HCT116 (cell line): Measurements from ENCODE around the gene FTCD. TPM values are rescaled to one million over a fixed set of nuclear protein-coding genes. Genes with fewer than 3 reads are reported as not detected.

Experiments
- ATAC-seq: fragments of 200-7000 bp; cut with Tn5 transposase; 2 replicates; pipeline ENCODE4 v1.9.1; 2020; ENCODE audit warnings: mild to moderate bottlenecking, moderate library complexity
- BruUV-seq: library from RNA; stranded (reverse); fragments of 400-500 nt; replicated peaks from 2 replicates; lab custom pipeline; 2021; lab: Mats Ljungman, UMichigan
- CTCF ChIA-PET: fragments of 300-600 bp; sonication (Branson Sonifier 250); formaldehyde crosslinking; loops from one replicate; lab custom pipeline; 2021; ENCODE audit warnings: antibody characterized with exemption; lab: Charles Lee
- POLR2A ChIA-PET: fragments of 300-600, 350-600 bp; sonication (Branson Sonifier 250); formaldehyde crosslinking; loops from one replicate; lab custom pipeline; 2021; ENCODE audit warnings: antibody characterized with exemption; lab: Charles Lee
- RAD21 ChIA-PET, 2 experiments: fragments of 300-600 bp; sonication (Branson Sonifier 250); formaldehyde crosslinking; loops; one replicate each; lab custom pipeline; 2023; ENCODE audit warnings: low total read pairs in 2 of 2; ENCODE audit not compliant: uncharacterized antibody in 2 of 2, unreplicated experiment in 2 of 2, low non-redundant PET in 1 of 2; lab: Charles Lee
- DNase-seq: peaks from one replicate; pipeline ENCODE4 v3.0.0-alpha.2; 2010; ENCODE audit warnings: low read depth, low spot score
- H2AFZ ChIP-seq: fragments of 200-600 bp; shearing (Covaris generic), sonication (generic); 2 replicates; pipeline ENCODE4 v1.6.1; 2017; ENCODE audit warnings: low read depth, mixed run types, mixed read lengths, antibody characterized with exemption, low read length; ENCODE audit not compliant: poor library complexity, severe bottlenecking
- H3K27ac ChIP-seq: 2 replicates; pipeline ENCODE4 v1.5.1; 2012; ENCODE audit warnings: low read depth, low read length
- H3K27me3 ChIP-seq: fragments of 200-600 bp; sonication (generic); 2 replicates; pipeline ENCODE4 v1.6.1; 2016; ENCODE audit warnings: mixed run types, low read length, mixed read lengths; ENCODE audit not compliant: insufficient read depth
- H3K36me3 ChIP-seq, 2 experiments: fragments of 200-500 bp in 1 of 2; fragments of 200-600 bp in 1 of 2; sonication (Bioruptor generic) in 1 of 2; sonication (generic) in 1 of 2; 2 replicates each; pipeline versions ENCODE4 v1.5.1 to v1.6.1; 2014 to 2016; ENCODE audit warnings: low read length in 2 of 2, inconsistent platforms in 1 of 2, mixed read lengths in 1 of 2, mixed run types in 1 of 2; ENCODE audit not compliant: insufficient read depth in 2 of 2, control insufficient read depth in 1 of 2
- H3K4me1 ChIP-seq, 2 experiments: fragments of 200-600 bp in 1 of 2; sonication (generic) in 1 of 2; 2 replicates each; pipeline versions ENCODE4 v1.5.1 to v1.6.1; 2012 to 2017; ENCODE audit warnings: low read length in 2 of 2, inconsistent platforms in 1 of 2, mild to moderate bottlenecking in 1 of 2, mixed read lengths in 1 of 2, mixed run types in 1 of 2, moderate library complexity in 1 of 2; ENCODE audit not compliant: insufficient read depth in 2 of 2, control insufficient read depth in 1 of 2
- H3K4me2 ChIP-seq: fragments of 200-600 bp; sonication (generic); 2 replicates; pipeline ENCODE4 v1.6.1; 2017; ENCODE audit warnings: mixed run types, low read length, mixed read lengths
- H3K4me3 ChIP-seq, 2 experiments: fragments of 200-600 bp in 1 of 2; sonication (generic) in 1 of 2; replicated peaks in 1 of 2; 2 replicates each; pipeline ENCODE4 v1.5.1; 2011 to 2016; ENCODE audit warnings: low read length in 2 of 2, control low read depth in 1 of 2, low read depth in 1 of 2, mild to moderate bottlenecking in 1 of 2, mixed read lengths in 1 of 2, mixed run types in 1 of 2
- H3K79me2 ChIP-seq: fragments of 200-600 bp; sonication (generic); 2 replicates; pipeline ENCODE4 v1.6.1; 2017; ENCODE audit warnings: mild to moderate bottlenecking, mixed run types, low read length, moderate library complexity, mixed read lengths; ENCODE audit not compliant: insufficient read depth
- H3K9ac ChIP-seq: fragments of 200-600 bp; sonication (generic); 2 replicates; pipeline ENCODE4 v1.6.1; 2016; ENCODE audit warnings: low read length, mixed read lengths
- H3K9me2 ChIP-seq: fragments of 200-600 bp; sonication (generic), shearing (Covaris generic); 2 replicates; pipeline ENCODE4 v1.6.1; 2017; ENCODE audit warnings: mixed run types, mild to moderate bottlenecking, moderate library complexity; ENCODE audit not compliant: insufficient read depth
- H3K9me3 ChIP-seq, 2 experiments: fragments of 200-500 bp in 1 of 2; fragments of 200-600 bp in 1 of 2; sonication (Bioruptor generic) in 1 of 2; sonication (generic) in 1 of 2; 2 replicates each; pipeline ENCODE4 v1.6.1; 2014 to 2017; ENCODE audit warnings: low read length in 2 of 2, mixed read lengths in 2 of 2, inconsistent platforms in 1 of 2, low read depth in 1 of 2, mild to moderate bottlenecking in 1 of 2, mixed run types in 1 of 2, moderate library complexity in 1 of 2; ENCODE audit not compliant: control insufficient read depth in 1 of 2, insufficient read depth in 1 of 2
- H4K20me1 ChIP-seq: fragments of 200-600 bp; sonication (generic), shearing (Covaris generic); 2 replicates; pipeline ENCODE4 v1.6.1; 2017; ENCODE audit warnings: mixed run types, mild to moderate bottlenecking, moderate library complexity; ENCODE audit not compliant: insufficient read depth
- CBX3 ChIP-seq: IDR thresholded peaks from 2 replicates; pipeline ENCODE4 v1.6.1; 2012; ENCODE audit warnings: low read depth
- CEBPB ChIP-seq: IDR thresholded peaks from 2 replicates; pipeline ENCODE4 v1.6.1; 2012; ENCODE audit warnings: low read depth
- EGR1 ChIP-seq: IDR thresholded peaks from 2 replicates; pipeline ENCODE4 v1.6.1; 2012; ENCODE audit warnings: low read depth
- ELF1 ChIP-seq: IDR thresholded peaks from 2 replicates; pipeline ENCODE4 v1.6.1; 2012; ENCODE audit warnings: low read depth, borderline replicate concordance
- EZH2 ChIP-seq: fragments of 200-600 bp; sonication (generic); IDR thresholded peaks from 2 replicates; pipeline ENCODE4 v1.6.1; 2017; ENCODE audit warnings: antibody characterized with exemption, mixed run types
- FOSL1 ChIP-seq: IDR thresholded peaks from 2 replicates; pipeline ENCODE4 v1.6.1; 2012; ENCODE audit warnings: low read depth
- JUND ChIP-seq: IDR thresholded peaks from 2 replicates; pipeline ENCODE4 v1.6.1; 2012
- MAX ChIP-seq: IDR thresholded peaks from 2 replicates; pipeline ENCODE4 v1.6.1; 2012
- POLR2A ChIP-seq: IDR thresholded peaks from 2 replicates; pipeline ENCODE4 v1.7.0; 2011; ENCODE audit warnings: borderline replicate concordance; ENCODE audit not compliant: insufficient read depth, insufficient read length; ENCODE audit errors: extremely low read depth
- POLR2AphosphoS5 ChIP-seq: IDR thresholded peaks from 2 replicates; pipeline ENCODE4 v1.6.1; 2011; ENCODE audit warnings: mild to moderate bottlenecking, low read depth, low read length, moderate library complexity
- RAD21 ChIP-seq: IDR thresholded peaks from 2 replicates; pipeline ENCODE4 v1.6.1; 2012; ENCODE audit warnings: low read depth, mild to moderate bottlenecking
- REST ChIP-seq: IDR thresholded peaks from 2 replicates; pipeline ENCODE4 v1.6.1; 2012; ENCODE audit warnings: low read depth
- SP1 ChIP-seq: IDR thresholded peaks from 2 replicates; pipeline ENCODE4 v1.6.1; 2012; ENCODE audit warnings: low read depth
- SRF ChIP-seq: IDR thresholded peaks from 2 replicates; pipeline ENCODE4 v1.6.1; 2012; ENCODE audit warnings: low read depth
- TCF7L2 ChIP-seq: IDR thresholded peaks from 2 replicates; pipeline ENCODE4 v1.7.0; 2011; ENCODE audit warnings: borderline replicate concordance, inconsistent platforms; ENCODE audit not compliant: insufficient read depth, insufficient read length; ENCODE audit errors: extremely low read depth
- ZBTB33 ChIP-seq: IDR thresholded peaks from 2 replicates; pipeline ENCODE4 v1.6.1; 2011; ENCODE audit warnings: mild to moderate bottlenecking, low read length, moderate library complexity; ENCODE audit not compliant: insufficient replicate concordance; ENCODE audit errors: extremely low read depth
- ZFX ChIP-seq: fragments of 450-650 bp; IDR thresholded peaks from 2 replicates; pipeline ENCODE4 v1.6.1; 2017
- ZNF274 ChIP-seq: fragments of 200-500 bp; sonication (Bioruptor generic); IDR thresholded peaks from 2 replicates; pipeline ENCODE4 v1.6.1; 2014; ENCODE audit warnings: mild to moderate bottlenecking, low read depth, low read length, inconsistent platforms
- intact Hi-C: fragments of 100-400 bp; cut with micrococcal nuclease; formaldehyde crosslinking; loops from 2 replicates; pipeline ENCODE4 v1.10.0; 2022
- total RNA-seq: library from RNA; stranded (reverse); gene quantifications from one replicate; pipeline ENCODE4 v1.2.1, GENCODE V29; 2021; ENCODE audit not compliant: unreplicated experiment

The FTCD gene
- total RNA-seq, 1 experiment from 2014 or later = 2.5 TPM

GRCh38 chr21:46163380-46163779 is 8.0 kb upstream of the FTCD start (continued):
- TF ChIP-seq REST (no peak), EZH2 (no peak), ZFX (no peak)

GRCh38 chr21:46161633-46162592 is 6.5 kb upstream of the FTCD start:
- TF ChIP-seq FOSL1 (no peak), MAX (no peak), JUND (no peak), POLR2A (no peak), ELF1 (no peak), POLR2AphosphoS5 (no peak), CBX3 (no peak), SP1 (no peak), SRF (no peak), TCF7L2 (no peak), ZFX (no peak), RAD21 (no peak), ZBTB33 (no peak), CEBPB (no peak), EGR1 (no peak), ZNF274 (no peak)
- Histone ChIP-seq H3K9ac (no peak overlapping the region), H3K27ac (no peak overlapping the region), H3K9me3 (no peaks in the 10 kb centered on the region), H3K79me2 (no peaks in the 10 kb centered on the region), H2AFZ (no peak overlapping the region), H3K9me2 (no peaks in the 10 kb centered on the region), H3K4me1 (no peaks in the 10 kb centered on the region), H3K4me2 (no peak overlapping the region), H3K36me3 (no peaks in the 10 kb centered on the region), H3K27me3 (peaks cover 9% of the 10 kb centered on the region; the same call in 1 of the 2 replicates), H4K20me1 (no peaks in the 10 kb centered on the region), H3K4me3 (no peak overlapping the region)
- ChIA-PET CTCF (no interaction called here), POLR2A (no interaction called here), RAD21 (no interaction called here)
- no TSS peak for BruUV-seq
- ATAC-seq (no peak), DNase-seq (no peak)
- intact Hi-C loops = no loop called here
